MM.1S (cell line): ENCODE results near the gene LTBP3.
A peak's percentile ranks its signal among the peaks of the same experiment; 100 is the strongest.

ENCODE experiments used
- DNase-seq: peaks from one replicate; pipeline ENCODE4 v3.0.0-alpha.2; 2015
- H2AFZ ChIP-seq: fragments of 300-600 bp; sonication (generic); 2 replicates; pipeline ENCODE4 v1.6.0; 2016; ENCODE audit warnings: antibody characterized with exemption, low read length
- H3F3A ChIP-seq: fragments of 300-600 bp; sonication (generic); 2 replicates; pipeline ENCODE4 v1.6.1; 2016; ENCODE audit warnings: mild to moderate bottlenecking, antibody characterized with exemption, low read length, moderate library complexity, mixed read lengths; ENCODE audit not compliant: insufficient read depth
- H3K27ac ChIP-seq: fragments of 300-600 bp; sonication (generic); 2 replicates; pipeline ENCODE4 v1.5.1; 2016; ENCODE audit warnings: mild to moderate bottlenecking, low read length
- H3K27me3 ChIP-seq: fragments of 300-600 bp; sonication (generic); replicated peaks from 2 replicates; pipeline ENCODE4 v1.6.0; 2016; ENCODE audit warnings: low read length; ENCODE audit not compliant: insufficient read depth
- H3K36me3 ChIP-seq: fragments of 300-600 bp; sonication (generic); replicated peaks from 2 replicates; pipeline ENCODE4 v1.6.1; 2016; ENCODE audit warnings: mild to moderate bottlenecking, low read length, mixed read lengths; ENCODE audit not compliant: insufficient read depth
- H3K4me1 ChIP-seq: fragments of 300-600 bp; sonication (generic); 2 replicates; pipeline ENCODE4 v1.6.1; 2016; ENCODE audit warnings: low read length, mixed read lengths
- H3K4me2 ChIP-seq: fragments of 300-600 bp; sonication (generic); 2 replicates; pipeline ENCODE4 v1.6.0; 2016; ENCODE audit warnings: low read depth, low read length
- H3K4me3 ChIP-seq: fragments of 300-600 bp; sonication (generic); 2 replicates; pipeline ENCODE4 v1.5.1; 2016; ENCODE audit warnings: low read length, mixed read lengths
- H3K79me2 ChIP-seq: fragments of 300-600 bp; sonication (generic); 2 replicates; pipeline ENCODE4 v1.6.1; 2016; ENCODE audit warnings: mixed run types, low read length, mixed read lengths
- H3K9ac ChIP-seq: fragments of 300-600 bp; sonication (generic); 2 replicates; pipeline ENCODE4 v1.6.1; 2016; ENCODE audit warnings: low read length, mixed read lengths
- H3K9me2 ChIP-seq: fragments of 300-600 bp; sonication (generic); replicated peaks from 2 replicates; pipeline ENCODE4 v1.6.1; 2016; ENCODE audit warnings: mild to moderate bottlenecking, low read length, mixed read lengths; ENCODE audit not compliant: insufficient read depth
- H3K9me3 ChIP-seq: fragments of 300-600 bp; sonication (generic); replicated peaks from 2 replicates; pipeline ENCODE4 v1.6.1; 2016; ENCODE audit warnings: mild to moderate bottlenecking, low read length, mixed read lengths; ENCODE audit not compliant: insufficient read depth
- H4K20me1 ChIP-seq: fragments of 300-600 bp; sonication (generic); 2 replicates; pipeline ENCODE4 v1.6.1; 2016; ENCODE audit warnings: mild to moderate bottlenecking, low read length, moderate library complexity, mixed read lengths; ENCODE audit not compliant: insufficient read depth
- CTCF ChIP-seq: fragments of 300-600 bp; sonication (generic); IDR thresholded peaks from 2 replicates; pipeline ENCODE4 v1.5.1; 2016; ENCODE audit warnings: antibody characterized with exemption, low read length, mixed read lengths
- EZH2 ChIP-seq: fragments of 300-600 bp; sonication (generic); optimal IDR thresholded peaks from 2 replicates; pipeline ENCODE3; 2017; ENCODE audit warnings: low read depth, mild to moderate bottlenecking, antibody characterized with exemption, low read length, mixed read lengths
- EZH2phosphoT487 ChIP-seq: fragments of 300-600 bp; sonication (generic); IDR thresholded peaks from 2 replicates; pipeline ENCODE4 v1.6.1; 2018; ENCODE audit warnings: antibody characterized with exemption, low read length

The LTBP3 gene

GRCh38 chr11:65503949-65504673 lies 54.0 kb downstream of the LTBP3 start:
- Histone ChIP-seq H3K27ac (peak overlapping the region; percentile 94), H3K4me3 (peak overlapping the region; percentile 86), H3K9me2 (no peaks in the 10 kb centered on the region), H3K4me1 (peaks cover 32% of the 10 kb centered on the region), H4K20me1 (peaks cover 72% of the 10 kb centered on the region), H3K4me2 (peak overlapping the region; percentile 67), H3K36me3 (peaks cover 44% of the 10 kb centered on the region), H2AFZ (no peak overlapping the region), H3F3A (peaks cover 96% of the 10 kb centered on the region), H3K79me2 (peaks cover 78% of the 10 kb centered on the region), H3K9ac (peak overlapping the region; percentile 100), H3K9me3 (no peaks in the 10 kb centered on the region), H3K27me3 (no peaks in the 10 kb centered on the region)
- TF ChIP-seq CTCF (no peak), EZH2phosphoT487 (no peak), EZH2 (no peak)
- DNase-seq = peak; percentile 38

GRCh38 chr11:65503368-65503948 lies 54.7 kb downstream of the LTBP3 start:
- Histone ChIP-seq H3K4me2 (peak overlapping the region; percentile 67), H3K79me2 (peaks cover 77% of the 10 kb centered on the region), H3K4me3 (peak overlapping the region; percentile 86), H3F3A (peaks cover 96% of the 10 kb centered on the region), H3K4me1 (peaks cover 33% of the 10 kb centered on the region), H3K9me2 (no peaks in the 10 kb centered on the region), H3K36me3 (peaks cover 44% of the 10 kb centered on the region), H3K27me3 (no peaks in the 10 kb centered on the region), H4K20me1 (peaks cover 72% of the 10 kb centered on the region), H3K27ac (peak overlapping the region; percentile 94; the same call in 1 of the 2 replicates), H3K9ac (peak overlapping the region; percentile 100), H3K9me3 (no peaks in the 10 kb centered on the region), H2AFZ (no peak overlapping the region)
- no peak for TF ChIP-seq EZH2phosphoT487
- no peak for TF ChIP-seq EZH2
- no peak for TF ChIP-seq CTCF
- no peak for DNase-seq

GRCh38 chr11:65502555-65503367 lies 55.4 kb downstream of the LTBP3 start:
- peak overlapping the region; percentile 86 for H3K4me3 ChIP-seq
- H3F3A ChIP-seq = peaks cover 100% of the 10 kb centered on the region
- H3K27me3 ChIP-seq = no peaks in the 10 kb centered on the region
- H3K36me3 ChIP-seq = peaks cover 44% of the 10 kb centered on the region
- H3K9ac ChIP-seq = peak overlapping the region; percentile 100
- H4K20me1 ChIP-seq = peaks cover 72% of the 10 kb centered on the region
- no peak for TF ChIP-seq EZH2phosphoT487
- no peak for TF ChIP-seq CTCF
- no peak for TF ChIP-seq EZH2
- H2AFZ ChIP-seq = no peak overlapping the region
- peaks cover 84% of the 10 kb centered on the region for H3K79me2 ChIP-seq
- H3K4me2 ChIP-seq = peak overlapping the region; percentile 67
- no peaks in the 10 kb centered on the region for H3K9me2 ChIP-seq
- H3K27ac ChIP-seq = peak overlapping the region; percentile 94
- peak; percentile 55 for DNase-seq
- no peaks in the 10 kb centered on the region for H3K9me3 ChIP-seq
- H3K4me1 ChIP-seq = peaks cover 36% of the 10 kb centered on the region
